Measurements from ENCODE around the gene AURKA. TPM values are rescaled to one million over a fixed set of nuclear protein-coding genes. Genes with fewer than 3 reads are reported as not detected.
A peak's percentile ranks its signal among the peaks of the same experiment; 100 is the strongest.

Gene AURKA
- polyA plus RNA-seq, 1 donor (not counting 4 experiments of a cell fraction or from before 2014, with no cell fraction given) = 36.1 TPM

DNA sequence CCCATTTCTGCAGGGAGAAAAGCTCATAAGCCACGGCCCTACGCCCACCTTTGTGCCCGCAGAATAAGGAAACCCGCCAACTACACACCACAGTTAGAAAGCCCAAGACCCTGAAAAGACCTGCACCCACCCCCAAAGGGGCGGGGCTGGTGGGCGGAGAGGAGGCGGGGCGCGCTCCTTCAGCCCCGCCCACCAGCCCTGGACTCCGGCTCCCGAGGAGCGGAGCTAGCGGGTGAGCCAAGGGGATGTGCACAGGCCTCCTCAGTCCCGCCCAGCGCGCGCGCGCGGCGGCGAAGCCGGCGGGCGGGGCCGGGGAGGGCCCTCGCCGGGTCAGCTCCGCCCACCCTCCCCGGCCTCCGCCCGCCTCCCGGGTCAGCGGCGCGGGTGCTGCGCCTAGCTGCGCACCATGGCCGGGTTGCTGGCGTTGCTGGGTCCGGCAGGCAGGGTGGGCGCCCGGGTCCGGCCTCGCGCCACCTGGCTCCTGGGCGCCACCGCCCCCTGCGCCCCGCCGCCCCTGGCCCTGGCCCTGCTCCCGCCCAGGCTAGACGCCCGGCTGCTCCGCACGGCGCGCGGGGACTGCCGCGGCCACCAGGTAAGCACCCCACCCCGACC lies 33.3 kb downstream of the AURKA start, which contains the start of gene FAM210B:
TSS of gene FAM210B (plus strand) at position 375 of the 612 bp plus-strand sequence. CDS start at position 407, 32 bp downstream.
- peaks cover 12% of the 10 kb centered on the region for H3K4me1 ChIP-seq (ENCODE audit: control insufficient read depth, extremely low read depth, insufficient read depth, low read length)
- H3K27me3 ChIP-seq (ENCODE audit: control insufficient read depth, extremely low read depth, insufficient read depth, low read length) = no peaks in the 10 kb centered on the region
- peak within 1 kb of the TSS; percentile 69 for H3K27ac ChIP-seq (ENCODE audit: control insufficient read depth, insufficient read depth, low read length)
- H3K9me3 ChIP-seq (ENCODE audit: control insufficient read depth, low read depth, low read length) = no peaks in the 10 kb centered on the region
- peak within 1 kb of the TSS; percentile 75 for H3K9ac ChIP-seq (ENCODE audit: control insufficient read depth, extremely low read depth, insufficient read depth, low read length)
- FAIRE-seq = no peak
- peak within 1 kb of the TSS; percentile 81 to 90 (median 84) for H3K4me3 ChIP-seq (ENCODE audit: control insufficient read depth in 2 of 3, extremely low read depth in 1 of 3, insufficient read depth in 2 of 3, low read depth in 1 of 3, low read length in 3 of 3)
- no peak for TF ChIP-seq EZH2 (IDR thresholded peaks at IDR 0.05; ENCODE audit: low read length)
- H2AFZ ChIP-seq (ENCODE audit: control insufficient read depth, low read length) = peak within 1 kb of the TSS; percentile 92
- DNase-seq (ENCODE audit: low read depth, low spot score) = peak; percentile 11
- peaks cover 4 to 5% of the 10 kb centered on the region in 2 experiments for H3K36me3 ChIP-seq (ENCODE audit: control insufficient read depth in 2 of 2, extremely low read depth in 1 of 2, insufficient read depth in 2 of 2, low read length in 2 of 2)
- peaks cover 3% of the 10 kb centered on the region for H3K9me1 ChIP-seq (ENCODE audit: control insufficient read depth, extremely low read depth, insufficient read depth, low read length)
- dilution Hi-C loops (cut with MboI; ENCODE audit: extremely low pct_ligation_motif_present, low sequenced_read_pairs) = no loop called here
- peaks cover 8% of the 10 kb centered on the region for H3K79me2 ChIP-seq (ENCODE audit: control insufficient read depth, insufficient read depth, low read length)
- peak within 1 kb of the TSS; percentile 94 for H3K4me2 ChIP-seq (ENCODE audit: control insufficient read depth, extremely low read depth, insufficient read depth, low read depth, low read length)
- no peaks in the 10 kb centered on the region for H4K20me1 ChIP-seq (ENCODE audit: control insufficient read depth, extremely low read depth, insufficient read depth, low read length)

DNA sequence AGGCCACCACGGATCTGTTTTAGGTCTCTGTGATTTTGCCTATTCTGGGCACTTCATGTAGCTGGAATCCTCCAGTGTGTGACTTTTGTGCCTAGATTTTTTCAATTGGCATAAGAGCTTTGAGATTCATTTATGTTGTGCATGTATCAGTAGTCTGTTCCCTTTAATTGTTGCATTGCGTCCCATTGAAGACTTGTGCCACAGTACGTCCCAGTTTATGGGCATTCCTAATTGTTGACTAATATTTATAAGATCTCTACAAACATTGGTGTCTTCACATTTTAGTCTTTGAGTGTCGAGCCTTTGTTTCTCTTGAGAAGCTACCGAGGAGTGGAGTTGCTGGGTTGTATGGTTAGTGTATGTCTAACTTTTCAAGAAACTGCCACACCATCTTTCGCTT lies 33.9 kb downstream of the AURKA start:
- peaks cover 3 to 4% of the 10 kb centered on the region in 2 experiments for H3K36me3 ChIP-seq (ENCODE audit: control insufficient read depth in 2 of 2, extremely low read depth in 1 of 2, insufficient read depth in 2 of 2, low read length in 2 of 2)
- FAIRE-seq = no peak
- no peaks in the 10 kb centered on the region for H4K20me1 ChIP-seq (ENCODE audit: control insufficient read depth, extremely low read depth, insufficient read depth, low read length)
- H3K27me3 ChIP-seq (ENCODE audit: control insufficient read depth, extremely low read depth, insufficient read depth, low read length) = no peaks in the 10 kb centered on the region
- dilution Hi-C loops (cut with MboI; ENCODE audit: extremely low pct_ligation_motif_present, low sequenced_read_pairs) = no loop called here
- H3K27ac ChIP-seq (ENCODE audit: control insufficient read depth, insufficient read depth, low read length) = no peak overlapping the region
- H2AFZ ChIP-seq (ENCODE audit: control insufficient read depth, low read length) = no peak overlapping the region
- H3K4me3 ChIP-seq (ENCODE audit: control insufficient read depth in 2 of 3, extremely low read depth in 1 of 3, insufficient read depth in 2 of 3, low read depth in 1 of 3, low read length in 3 of 3) = no peak overlapping the region
- TF ChIP-seq, protein P1, sequence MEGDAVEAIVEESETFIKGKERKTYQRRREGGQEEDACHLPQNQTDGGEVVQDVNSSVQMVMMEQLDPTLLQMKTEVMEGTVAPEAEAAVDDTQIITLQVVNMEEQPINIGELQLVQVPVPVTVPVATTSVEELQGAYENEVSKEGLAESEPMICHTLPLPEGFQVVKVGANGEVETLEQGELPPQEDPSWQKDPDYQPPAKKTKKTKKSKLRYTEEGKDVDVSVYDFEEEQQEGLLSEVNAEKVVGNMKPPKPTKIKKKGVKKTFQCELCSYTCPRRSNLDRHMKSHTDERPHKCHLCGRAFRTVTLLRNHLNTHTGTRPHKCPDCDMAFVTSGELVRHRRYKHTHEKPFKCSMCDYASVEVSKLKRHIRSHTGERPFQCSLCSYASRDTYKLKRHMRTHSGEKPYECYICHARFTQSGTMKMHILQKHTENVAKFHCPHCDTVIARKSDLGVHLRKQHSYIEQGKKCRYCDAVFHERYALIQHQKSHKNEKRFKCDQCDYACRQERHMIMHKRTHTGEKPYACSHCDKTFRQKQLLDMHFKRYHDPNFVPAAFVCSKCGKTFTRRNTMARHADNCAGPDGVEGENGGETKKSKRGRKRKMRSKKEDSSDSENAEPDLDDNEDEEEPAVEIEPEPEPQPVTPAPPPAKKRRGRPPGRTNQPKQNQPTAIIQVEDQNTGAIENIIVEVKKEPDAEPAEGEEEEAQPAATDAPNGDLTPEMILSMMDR (optimal IDR thresholded peaks at IDR 0.05 in 1 of 3, IDR thresholded peaks at IDR 0.05 in 1 of 3, conservative IDR thresholded peaks at IDR 0.05 in 1 of 3; ENCODE audit: extremely low read depth in 1 of 3, insufficient read depth in 2 of 3, low read length in 3 of 3) = no peak
- TF ChIP-seq EZH2 (IDR thresholded peaks at IDR 0.05; ENCODE audit: low read length) = no peak
- no peak overlapping the region for H3K9ac ChIP-seq (ENCODE audit: control insufficient read depth, extremely low read depth, insufficient read depth, low read length)
- no peaks in the 10 kb centered on the region for H3K9me3 ChIP-seq (ENCODE audit: control insufficient read depth, low read depth, low read length)
- DNase-seq (ENCODE audit: low read depth, low spot score) = no peak
- H3K9me1 ChIP-seq (ENCODE audit: control insufficient read depth, extremely low read depth, insufficient read depth, low read length) = peaks cover 3% of the 10 kb centered on the region
- peaks cover 8% of the 10 kb centered on the region for H3K79me2 ChIP-seq (ENCODE audit: control insufficient read depth, insufficient read depth, low read length)
- peak overlapping the region; percentile 62 for H3K4me2 ChIP-seq (ENCODE audit: control insufficient read depth, extremely low read depth, insufficient read depth, low read depth, low read length)
- H3K4me1 ChIP-seq (ENCODE audit: control insufficient read depth, extremely low read depth, insufficient read depth, low read length) = peaks cover 12% of the 10 kb centered on the region
